Fibroblast of the conjunctiva (primary cell): ENCODE results near the gene LEPROT.
A peak's percentile ranks its signal among the peaks of the same experiment; 100 is the strongest.

Source experiments
- DNase-seq: peaks from one replicate; pipeline ENCODE4 v3.0.0-alpha.2; 2010; ENCODE audit warnings: low read depth

Gene LEPROT

DNA sequence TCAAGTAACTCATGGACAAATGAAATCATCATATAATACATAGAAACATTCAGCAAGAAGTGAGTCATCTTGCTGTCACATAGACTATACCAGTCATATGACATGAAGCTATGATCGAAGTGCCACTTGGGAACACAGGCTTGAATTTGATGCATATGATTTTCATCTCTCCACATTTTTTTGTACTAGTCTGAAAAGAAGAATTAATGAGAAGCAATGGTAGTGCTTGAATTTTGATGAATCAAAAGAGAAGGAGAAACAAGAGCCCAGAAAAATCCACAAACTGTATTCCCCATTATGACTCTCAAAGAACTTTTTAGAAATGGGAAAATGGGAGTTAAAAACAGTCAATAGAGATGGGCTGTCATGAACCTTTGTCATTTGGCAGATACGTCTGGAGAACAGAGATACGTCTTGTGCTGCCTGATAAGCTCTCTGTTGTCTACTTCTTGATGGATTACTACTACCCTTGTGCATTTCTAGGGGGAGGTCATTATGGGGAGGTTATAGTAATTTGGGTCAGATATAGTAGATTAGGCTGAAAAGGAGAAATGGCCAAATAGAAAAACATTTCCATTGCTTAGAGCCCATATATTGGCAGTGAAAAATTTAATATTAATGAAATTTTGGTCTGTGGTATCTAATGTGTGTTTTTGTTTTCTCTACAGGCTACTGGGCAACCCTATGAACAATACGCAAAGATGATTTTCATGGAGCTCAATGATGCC is 8.0 kb upstream of the LEPROT start:
- DNase-seq = no peak

DNA sequence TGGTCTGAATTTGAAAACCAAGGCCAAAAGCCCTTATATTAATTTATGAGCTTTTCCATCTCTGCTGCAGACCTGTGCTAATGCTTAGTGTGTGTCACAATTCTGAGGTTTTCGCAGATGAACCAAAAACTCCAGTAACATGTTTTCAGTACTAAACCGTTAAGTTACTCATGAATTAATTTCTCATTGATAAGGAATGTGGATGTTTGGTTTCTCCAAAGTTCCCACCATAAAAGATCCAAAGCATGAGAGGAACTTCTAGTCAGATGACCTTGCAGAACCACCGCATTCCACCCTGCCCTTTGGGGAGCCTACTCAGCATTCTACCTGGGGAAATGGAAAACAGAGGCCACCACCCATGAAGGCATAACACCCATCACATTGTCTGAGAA is 7.5 kb upstream of the LEPROT start:
- DNase-seq = no peak

DNA sequence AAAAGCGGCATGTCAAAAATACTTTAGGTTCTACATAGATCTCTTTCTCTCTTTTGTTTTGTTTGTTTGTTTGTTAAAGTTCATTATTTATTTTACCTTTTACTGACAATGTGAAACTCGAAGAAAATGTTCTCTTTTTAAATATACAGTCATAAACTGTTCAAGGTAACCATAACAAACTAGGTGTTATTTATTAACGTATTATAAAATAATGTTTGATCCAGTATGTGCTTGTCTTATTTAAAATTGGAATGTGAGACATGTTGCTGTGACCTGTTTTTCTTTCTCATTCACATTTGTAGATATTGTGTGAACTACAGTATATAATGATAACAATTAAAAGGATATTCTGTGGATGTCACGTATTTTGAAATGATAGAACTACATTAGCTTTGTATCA is 5.9 kb upstream of the LEPROT start:
- DNase-seq = no peak

DNA sequence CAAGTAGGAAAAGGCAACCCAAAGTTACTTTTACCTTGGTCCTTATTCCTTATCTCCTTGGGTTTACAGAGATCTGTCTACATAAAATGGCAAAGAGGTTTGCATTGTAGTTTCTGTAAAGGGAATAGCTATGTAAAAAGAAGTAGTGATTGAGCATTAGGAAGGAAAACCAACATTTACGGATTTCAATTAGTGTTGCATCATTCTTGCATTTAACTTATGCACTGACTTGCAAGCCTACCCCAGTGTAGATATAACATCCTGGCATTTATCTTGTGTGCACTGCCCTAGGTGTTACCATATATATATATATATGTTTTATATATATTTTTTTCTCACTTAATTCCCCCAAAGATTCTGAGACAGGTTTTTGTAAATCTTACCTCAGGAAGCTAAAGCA is 3.7 kb upstream of the LEPROT start:
- no peak for DNase-seq

DNA sequence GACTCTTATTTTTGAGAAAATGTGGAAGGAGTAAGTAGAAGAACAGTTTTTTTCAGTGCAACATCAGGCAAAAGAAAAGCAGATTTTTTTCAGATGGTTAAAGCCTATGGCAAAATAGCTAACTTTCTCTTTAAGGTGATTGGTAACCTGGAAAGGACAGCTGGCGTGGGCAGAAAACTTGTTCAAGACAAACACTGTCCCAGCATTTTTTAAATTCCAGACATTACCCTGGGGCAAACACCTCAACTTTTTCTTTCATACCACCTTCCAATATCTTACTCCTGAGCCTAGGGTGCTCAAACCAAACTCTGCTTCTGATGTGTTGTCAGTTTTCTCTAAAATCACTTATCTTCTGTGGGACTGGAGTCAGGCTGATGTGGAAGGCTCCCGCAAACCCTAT is 2.7 kb upstream of the LEPROT start:
- DNase-seq = no peak

DNA sequence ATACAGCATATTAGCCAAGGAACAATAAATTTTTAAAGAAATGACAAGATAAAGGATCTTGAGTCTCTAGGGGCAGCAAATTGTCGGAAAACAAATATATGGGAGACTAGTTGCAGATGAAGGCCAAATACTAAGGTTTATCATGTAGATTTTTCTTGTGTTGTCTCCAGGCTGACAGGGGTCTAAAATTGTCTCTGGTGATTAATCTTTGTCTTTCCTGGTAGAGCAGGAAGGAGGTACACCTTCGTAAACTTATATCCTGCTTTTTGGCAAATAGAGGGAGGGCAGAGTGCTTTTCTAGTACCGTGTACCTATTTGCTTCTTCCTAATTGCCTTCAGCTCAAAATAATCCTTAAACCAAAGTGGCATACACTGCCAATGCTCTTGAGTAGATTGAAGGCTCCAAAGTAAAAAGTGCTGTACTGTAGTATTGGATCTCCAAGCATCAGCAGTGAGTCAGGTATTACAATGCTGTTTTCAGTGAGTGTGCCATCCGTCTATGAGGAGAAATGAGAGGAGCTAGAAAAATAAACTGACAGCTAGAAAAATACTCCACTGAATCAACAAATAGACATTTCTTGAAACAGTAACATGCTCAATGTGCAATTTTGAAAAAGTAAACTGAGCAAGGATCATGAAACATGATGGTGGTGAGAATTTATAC is 1.8 kb upstream of the LEPROT start:
- DNase-seq = no peak

DNA sequence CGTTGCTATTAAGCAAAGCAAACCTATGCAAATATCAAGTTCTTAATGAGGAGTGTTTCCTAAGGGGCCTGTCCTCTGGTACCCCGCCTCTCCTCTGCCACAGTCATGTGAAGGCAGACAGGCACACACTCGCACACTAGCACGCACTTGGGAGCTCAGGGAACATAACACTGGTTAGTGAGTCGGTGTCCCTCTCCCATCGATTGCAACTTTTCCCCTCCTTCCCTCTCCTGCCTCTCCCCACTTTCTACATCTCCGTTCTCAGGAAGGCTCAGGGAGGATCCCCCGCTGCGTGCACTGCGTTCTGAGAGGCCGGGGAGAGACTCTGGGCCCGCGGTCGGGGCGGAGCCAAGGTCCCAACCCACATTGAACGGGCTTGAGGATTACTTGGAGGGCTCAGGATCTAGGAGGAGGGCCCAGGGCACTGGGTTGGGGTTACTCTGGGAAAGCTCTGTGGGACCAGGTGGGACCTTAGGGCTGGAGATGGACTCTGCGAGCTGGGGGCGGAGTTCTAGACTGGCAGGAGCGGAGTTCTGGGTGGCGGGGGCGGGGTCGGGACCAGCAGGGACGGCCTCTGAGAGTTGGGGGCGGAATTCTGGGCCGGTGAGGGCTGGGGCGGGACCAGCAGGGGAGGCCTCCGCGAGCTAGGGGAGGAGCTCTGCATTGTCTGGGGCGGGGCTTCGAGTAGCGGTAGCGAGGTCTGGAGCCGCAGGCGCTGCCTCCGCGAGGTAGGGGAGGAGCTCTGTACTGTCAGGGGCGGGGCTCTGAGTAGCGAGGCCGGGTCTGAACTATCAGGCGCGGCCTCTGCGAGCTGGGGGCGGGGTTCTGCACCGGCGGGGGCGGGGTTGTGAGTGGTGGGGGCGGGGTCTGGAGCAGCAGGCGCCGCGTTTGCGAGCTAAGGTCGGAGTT is 533 bp upstream of the LEPROT start:
- peak; percentile 98 for DNase-seq

DNA sequence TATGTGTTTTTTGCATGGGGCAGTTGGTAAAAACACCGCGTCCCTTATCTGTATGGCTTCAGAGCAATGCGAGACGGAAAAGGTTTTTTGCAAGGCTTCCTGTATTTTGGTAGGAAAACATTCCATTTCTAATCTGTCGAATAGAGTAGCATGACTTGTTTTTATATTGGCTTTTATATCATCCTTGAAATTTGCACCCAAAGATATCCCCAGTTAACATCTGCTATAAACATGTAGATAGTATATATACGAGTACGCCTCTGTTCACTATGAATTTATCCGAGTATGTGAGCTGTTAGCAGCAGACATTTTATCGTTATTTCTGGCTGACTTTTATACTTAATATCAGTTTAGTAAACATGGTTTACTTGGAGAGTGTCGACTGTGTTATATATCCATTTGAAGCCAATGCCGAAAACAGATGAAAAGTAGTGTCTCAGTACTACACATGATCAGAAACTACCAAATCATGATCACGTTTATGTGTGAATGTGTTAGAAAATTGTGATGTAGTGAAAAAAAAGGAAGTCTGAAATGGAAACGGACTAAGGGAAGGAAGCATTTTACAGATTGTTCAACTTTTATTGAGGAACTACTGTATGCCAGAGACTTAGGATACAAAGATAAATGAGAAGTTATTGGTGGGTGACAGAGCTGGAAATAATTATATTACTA is 1.0 kb downstream of the LEPROT start:
- no peak for DNase-seq

DNA sequence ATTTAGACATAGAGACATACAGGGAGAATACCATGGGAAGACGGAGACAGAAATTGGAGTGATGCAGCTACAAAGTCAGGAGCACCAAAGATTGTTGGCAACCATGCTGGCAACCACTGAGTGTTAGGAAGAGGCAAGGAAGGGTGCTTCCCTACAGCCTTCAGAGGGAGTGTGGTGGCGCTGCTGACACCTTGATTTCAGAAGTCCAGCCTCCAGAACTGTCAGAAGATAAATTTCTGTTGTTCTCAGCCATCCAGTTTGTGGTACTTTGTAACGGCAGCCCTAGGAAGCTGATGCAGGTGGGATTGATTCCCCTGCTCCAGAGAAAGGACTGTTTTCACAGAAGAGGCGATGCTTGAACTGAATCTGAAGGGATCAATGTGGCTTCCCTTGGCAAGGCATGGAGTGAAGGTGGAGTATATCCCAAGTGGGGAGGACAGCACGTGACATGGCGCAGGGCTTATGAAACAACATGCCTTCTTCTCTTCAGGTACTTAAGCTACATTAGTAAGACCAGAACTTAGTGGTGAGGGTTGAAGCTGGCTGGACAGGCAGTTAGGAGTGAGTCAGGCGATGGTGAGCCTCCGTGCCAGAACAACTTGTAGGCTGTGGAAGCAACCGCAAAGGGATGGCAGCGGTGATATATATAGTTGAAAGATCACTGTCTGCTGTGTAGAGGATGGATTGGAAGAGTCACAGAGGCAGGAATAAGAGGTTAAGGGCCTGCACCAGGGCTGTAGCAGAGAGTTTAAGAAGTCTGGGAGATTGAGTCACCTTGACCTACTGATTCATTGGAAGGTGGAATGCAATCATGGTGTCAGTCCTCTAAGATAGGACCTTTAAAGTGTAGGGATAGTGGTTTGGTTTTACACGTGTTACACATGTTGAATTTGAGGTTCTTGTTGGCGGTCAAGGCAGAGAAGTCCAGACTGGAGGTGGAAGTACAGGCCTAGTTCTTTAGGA is 2.1 kb downstream of the LEPROT start:
- no peak for DNase-seq

DNA sequence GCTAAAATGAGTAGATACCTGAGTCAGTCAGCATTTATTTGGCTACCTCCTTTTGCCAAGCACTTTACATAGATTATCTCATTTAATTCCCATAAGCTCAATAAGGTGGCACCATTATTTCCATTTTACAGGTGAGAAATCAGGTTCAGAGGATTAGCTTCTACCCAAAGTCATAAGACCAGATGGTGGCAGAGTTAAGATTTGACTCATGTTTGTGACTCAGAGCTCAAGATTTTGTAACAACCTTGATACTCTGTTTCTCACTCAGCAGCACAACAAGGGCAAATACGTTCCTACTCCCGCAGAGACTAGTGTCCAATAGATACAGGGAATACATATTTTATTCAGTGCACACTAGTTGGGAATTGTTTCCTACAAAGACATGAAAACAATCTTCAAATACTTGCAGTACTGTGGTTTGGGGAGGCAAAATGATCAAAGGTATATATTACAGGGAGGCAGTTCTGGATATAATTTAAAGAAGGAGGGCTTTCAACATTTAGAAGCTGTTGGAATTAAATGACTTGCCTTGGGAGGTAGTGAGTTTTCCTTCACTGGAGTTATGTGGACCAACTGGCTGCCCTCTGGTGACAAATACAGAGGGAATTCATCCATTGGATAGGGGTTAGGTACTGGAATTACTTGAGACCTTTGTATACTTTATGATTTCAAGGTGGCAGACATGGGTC is 3.6 kb downstream of the LEPROT start:
- DNase-seq = peak; percentile 61

DNA sequence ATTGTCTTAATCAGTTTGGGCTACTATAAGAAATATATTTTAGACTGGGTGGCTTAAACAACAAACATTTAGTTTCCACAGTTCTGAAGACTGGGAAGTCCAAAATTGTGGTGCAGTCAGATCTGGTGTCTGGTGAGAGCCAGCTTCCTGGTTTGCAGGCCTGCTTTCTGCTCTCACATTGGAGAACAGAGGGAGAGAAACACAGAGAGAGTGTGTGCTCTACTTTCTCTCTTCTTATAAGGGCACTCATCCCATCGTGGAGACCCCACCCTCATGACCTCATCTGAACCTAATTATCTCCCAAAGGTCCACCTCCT is 4.1 kb downstream of the LEPROT start:
- no peak for DNase-seq

DNA sequence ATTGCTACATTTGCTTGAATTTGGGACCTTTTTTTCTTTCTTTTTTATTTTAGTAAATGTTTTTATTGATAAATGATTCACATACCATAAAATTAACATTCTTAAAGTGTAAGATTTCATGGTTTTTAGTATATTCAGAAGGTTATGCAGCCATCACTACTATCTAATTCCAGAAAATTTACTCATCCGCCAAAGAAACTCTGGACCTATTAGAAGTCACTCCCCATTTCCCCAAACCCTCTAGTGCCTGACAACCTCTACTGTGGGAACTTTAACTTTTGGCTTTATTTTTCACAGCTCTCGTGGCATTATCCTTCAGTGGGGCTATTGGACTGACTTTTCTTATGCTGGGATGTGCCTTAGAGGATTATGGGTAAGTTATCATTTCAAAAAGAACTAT is 4.5 kb downstream of the LEPROT start:
- DNase-seq = no peak

DNA sequence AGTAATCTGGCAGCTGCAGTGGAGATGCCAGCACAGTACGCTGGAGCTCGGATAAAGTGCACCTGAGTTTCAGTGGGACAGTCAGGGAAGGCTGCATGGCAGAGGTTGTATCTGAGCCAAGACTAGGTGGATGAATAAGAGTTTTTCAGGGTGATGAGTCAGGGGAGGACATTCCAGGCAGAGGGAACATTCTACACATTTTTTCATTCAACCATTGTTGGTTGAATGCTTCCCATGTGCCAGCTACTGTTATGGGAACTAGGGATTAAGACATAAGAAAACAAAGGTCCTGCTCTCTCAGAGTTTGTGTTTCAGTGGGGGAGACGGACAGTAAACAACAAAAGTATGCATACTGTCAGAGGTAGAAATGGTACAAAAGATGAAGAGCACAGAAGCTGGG is 5.2 kb downstream of the LEPROT start:
- DNase-seq = peak; percentile 53

DNA sequence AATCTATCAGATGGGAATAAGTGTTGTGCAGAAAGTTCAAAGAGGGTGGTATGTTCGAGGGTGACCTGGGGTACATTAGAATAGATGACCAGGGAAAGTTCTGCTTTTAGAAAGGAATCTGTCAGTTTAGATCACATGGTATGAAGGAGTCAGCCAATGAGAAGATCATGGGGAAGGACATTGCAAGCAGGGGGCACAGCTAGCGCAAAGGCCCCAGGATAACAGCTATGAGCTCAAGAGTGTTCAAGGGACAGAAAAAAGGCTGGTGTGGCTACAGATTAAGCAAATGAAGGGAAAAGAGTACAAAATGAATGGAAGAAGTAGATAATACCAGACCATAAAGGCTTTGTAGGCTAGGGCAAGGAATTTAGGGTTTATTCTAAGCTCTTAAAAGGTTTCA is 8.6 kb downstream of the LEPROT start:
- no peak for DNase-seq

DNA sequence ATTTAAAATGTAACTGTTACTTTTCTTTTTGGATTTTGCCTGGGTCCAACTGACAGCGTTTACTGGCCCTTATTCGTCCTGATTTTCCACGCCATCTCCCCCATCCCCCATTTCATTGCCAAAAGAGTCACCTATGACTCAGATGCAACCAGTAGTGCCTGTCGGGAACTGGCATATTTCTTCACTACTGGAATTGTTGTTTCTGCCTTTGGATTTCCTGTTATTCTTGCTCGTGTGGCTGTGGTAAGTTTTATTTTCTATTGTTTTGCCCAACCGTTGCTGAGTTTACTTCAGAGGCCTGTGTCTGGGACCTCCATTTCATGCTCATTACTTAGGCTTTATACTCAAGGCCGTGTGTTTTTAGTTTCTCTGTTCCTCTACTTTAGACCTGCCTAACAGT is 9.3 kb downstream of the LEPROT start:
- DNase-seq = peak; percentile 38

DNA sequence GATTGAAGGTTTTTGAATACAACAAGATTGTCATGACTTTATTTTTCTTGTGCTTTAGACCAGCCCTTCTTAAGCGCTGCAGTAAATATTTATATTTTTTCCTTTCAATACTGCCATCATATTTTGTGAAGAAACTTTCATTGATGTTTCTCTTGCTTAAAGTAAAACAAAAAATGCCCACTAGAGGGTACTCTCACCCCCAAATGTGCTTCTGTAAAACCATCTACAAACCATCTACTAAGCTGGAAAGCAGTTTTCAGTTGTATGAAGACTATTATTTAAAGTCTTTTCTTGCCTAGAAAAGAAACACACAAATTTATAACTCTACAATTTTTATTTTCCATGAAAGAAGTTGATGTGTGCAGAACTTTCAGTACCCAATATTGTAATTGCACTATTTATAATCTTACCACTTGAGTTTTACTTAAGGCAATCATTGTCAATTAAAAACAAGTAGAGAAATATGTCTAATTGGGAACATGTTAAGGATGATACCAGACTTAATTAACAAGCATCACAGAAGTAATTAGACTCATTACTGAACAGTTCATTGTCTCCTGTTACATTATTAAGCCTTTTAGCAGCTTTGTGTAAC is 10.7 kb downstream of the LEPROT start:
- DNase-seq = peak; percentile 49

DNA sequence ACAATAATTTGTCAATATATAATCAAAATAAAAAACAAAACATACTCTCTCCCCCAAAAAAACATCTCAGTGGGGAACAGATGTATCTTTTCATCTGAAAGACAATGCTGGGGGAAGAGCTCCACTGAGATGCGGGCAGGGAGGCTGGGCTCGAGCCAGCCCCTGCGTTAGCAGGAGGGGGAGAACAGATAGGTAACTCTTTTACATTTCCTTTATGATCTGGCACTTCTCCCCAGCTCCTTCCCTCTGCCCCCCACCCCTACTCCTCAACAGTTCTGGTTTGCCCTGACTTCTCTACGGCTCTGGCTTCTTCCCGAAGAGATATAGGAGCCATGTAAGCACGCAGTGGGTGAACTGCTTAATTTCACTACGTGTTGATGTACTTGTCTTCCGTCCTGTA is 12.4 kb downstream of the LEPROT start:
- no peak for DNase-seq

DNA sequence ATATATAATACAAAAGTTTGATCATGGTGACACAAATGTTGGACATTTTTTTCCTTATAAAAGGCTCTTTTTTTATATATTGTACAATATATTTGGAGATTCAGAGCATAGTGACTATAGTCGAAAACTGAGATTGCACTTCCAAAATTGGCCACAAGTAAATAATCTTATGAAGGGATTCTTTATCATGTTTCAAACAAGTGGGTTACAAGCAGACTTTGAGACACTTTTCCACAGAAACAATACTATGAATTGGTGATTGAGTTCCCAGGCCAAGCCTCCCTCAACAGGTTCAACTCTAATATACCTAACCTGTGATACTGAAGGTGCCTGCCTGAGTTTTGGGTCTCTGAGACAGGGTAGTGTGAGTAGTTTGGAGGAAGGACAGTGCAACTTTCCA is 13.8 kb downstream of the LEPROT start:
- DNase-seq = no peak

DNA sequence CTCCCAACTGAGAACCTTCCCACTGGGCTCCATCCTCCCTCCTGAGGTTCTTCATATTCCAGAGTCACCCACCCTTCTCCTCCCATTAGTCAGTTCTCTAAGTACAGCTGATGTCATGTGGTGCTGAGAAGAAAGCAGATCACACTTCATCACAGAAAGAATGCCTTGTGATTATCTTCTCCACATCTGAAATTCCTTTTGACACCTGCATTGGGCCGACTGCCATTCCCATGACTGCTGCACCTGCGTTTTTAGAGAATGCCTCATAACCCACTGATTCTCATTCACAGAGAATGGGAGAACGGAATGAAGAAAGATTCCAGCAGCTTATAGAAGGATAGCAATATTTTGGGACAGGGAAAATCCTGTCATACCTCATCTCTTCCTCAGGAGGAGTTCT is 14.3 kb downstream of the LEPROT start:
- DNase-seq = no peak

DNA sequence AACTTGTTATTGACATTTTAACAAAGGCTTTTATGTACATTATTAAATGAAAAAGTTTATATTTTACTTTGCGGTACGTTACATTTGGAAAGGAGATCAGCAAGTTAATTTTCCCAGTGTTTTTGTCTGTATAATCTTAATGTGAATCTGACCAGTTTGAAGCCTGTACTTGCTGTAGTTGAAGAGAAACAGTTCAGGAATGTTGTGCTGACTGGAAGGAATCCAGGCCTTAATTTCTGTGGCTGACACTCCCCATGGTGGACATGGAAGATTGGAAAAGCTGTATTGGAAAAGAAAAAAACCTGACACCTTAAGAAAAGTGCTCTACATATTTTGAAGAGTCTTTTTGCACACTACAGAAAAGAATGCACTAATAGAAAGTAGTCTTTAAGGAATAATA is 15.5 kb downstream of the LEPROT start:
- DNase-seq = no peak
